ENCODE data around the gene PSMA4. TPM values are rescaled to one million over a fixed set of nuclear protein-coding genes. Genes with fewer than 3 reads are reported as not detected.
"Not testable (repeated sequence)": the region's sequence is repeated elsewhere in the genome, so short reads cannot be mapped to it uniquely, and the experiment has no call there.

The PSMA4 gene
- total RNA-seq, 1 experiment from 2014 or later, result 294 TPM

DNA sequence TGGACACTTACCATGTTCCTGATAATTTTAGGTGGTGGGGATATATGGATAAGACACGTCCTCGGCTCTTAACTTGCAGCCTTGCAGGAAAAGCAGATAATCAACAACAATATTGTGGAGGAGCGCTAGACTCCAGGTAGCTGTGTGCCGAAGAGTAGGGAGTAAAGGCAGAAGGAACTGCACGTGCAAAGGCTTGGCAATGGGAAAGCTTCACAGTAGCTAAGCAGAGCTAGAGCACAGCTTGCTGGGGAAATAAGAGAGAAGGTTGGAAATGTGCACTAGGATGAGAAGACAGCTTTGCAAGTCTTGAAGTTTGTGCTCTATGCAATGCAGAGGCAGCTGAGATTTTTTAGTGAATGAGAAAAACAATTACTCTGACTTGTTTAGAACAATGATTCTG, 12.4 kb downstream of the PSMA4 start:
- BruUV-seq (replicated peaks), result no TSS peak
- Histone ChIP-seq H3K9ac (ENCODE audit: low read length) (no peak overlapping the region), H4K20me1 (ENCODE audit: insufficient read depth) (no peaks in the 10 kb centered on the region), H3K4me3 (replicated peaks in 1 of 2; ENCODE audit: low read depth in 1 of 2, low read length in 2 of 2) (no peak overlapping the region), H3K36me3 (ENCODE audit: control insufficient read depth in 1 of 2, insufficient read depth in 2 of 2, low read length in 2 of 2) (peaks cover 22 to 32% of the 10 kb centered on the region in 2 experiments), H3K4me2 (ENCODE audit: low read length) (no peak overlapping the region), H3K9me3 (ENCODE audit: control insufficient read depth in 1 of 2, insufficient read depth in 1 of 2, low read depth in 1 of 2, low read length in 2 of 2) (no peaks in the 10 kb centered on the region), H3K9me2 (ENCODE audit: insufficient read depth) (no peaks in the 10 kb centered on the region), H3K4me1 (ENCODE audit: control insufficient read depth in 1 of 2, insufficient read depth in 2 of 2, low read length in 2 of 2) (no peaks in the 10 kb centered on the region), H2AFZ (ENCODE audit: low read depth, low read length, poor library complexity, severe bottlenecking) (no peak overlapping the region), H3K27me3 (ENCODE audit: insufficient read depth, low read length) (no peaks in the 10 kb centered on the region), H3K79me2 (ENCODE audit: insufficient read depth, low read length) (no peaks in the 10 kb centered on the region), H3K27ac (ENCODE audit: low read depth, low read length) (no peak overlapping the region)
- CTCF ChIA-PET, result no interaction called here
- POLR2A ChIA-PET, result interaction anchor here (1.4 kb wide), 1 partner anchor 13 kb away, joined by 4 read pairs; the partner anchor contains the start of gene CHRNA5
- ATAC-seq, result no peak
- TF ChIP-seq ELF1 (IDR thresholded peaks at IDR 0.05; ENCODE audit: borderline replicate concordance, low read depth) (no peak), CBX3 (IDR thresholded peaks at IDR 0.05; ENCODE audit: low read depth) (no peak), SRF (IDR thresholded peaks at IDR 0.05; ENCODE audit: low read depth) (no peak), POLR2AphosphoS5 (IDR thresholded peaks at IDR 0.05; ENCODE audit: low read depth, low read length) (no peak), EZH2 (IDR thresholded peaks at IDR 0.05) (no peak), FOSL1 (IDR thresholded peaks at IDR 0.05; ENCODE audit: low read depth) (no peak), SIN3A (IDR thresholded peaks at IDR 0.05; ENCODE audit: low read depth) (no peak), CEBPB (IDR thresholded peaks at IDR 0.05; ENCODE audit: low read depth) (no peak), ZFX (IDR thresholded peaks at IDR 0.05) (no peak), JUND (IDR thresholded peaks at IDR 0.05) (no peak), EZH2phosphoT487 (IDR thresholded peaks at IDR 0.05; ENCODE audit: borderline replicate concordance) (no peak), TCF7L2 (IDR thresholded peaks at IDR 0.05; ENCODE audit: borderline replicate concordance, extremely low read depth, insufficient read depth, insufficient read length) (no peak), SP1 (IDR thresholded peaks at IDR 0.05; ENCODE audit: low read depth) (no peak), EGR1 (IDR thresholded peaks at IDR 0.05; ENCODE audit: low read depth) (no peak), YY1 (IDR thresholded peaks at IDR 0.05; ENCODE audit: extremely low read depth, insufficient replicate concordance, low read depth, low read length) (no peak), RAD21 (IDR thresholded peaks at IDR 0.05; ENCODE audit: low read depth) (no peak)
- TF ChIP-seq, protein P1, sequence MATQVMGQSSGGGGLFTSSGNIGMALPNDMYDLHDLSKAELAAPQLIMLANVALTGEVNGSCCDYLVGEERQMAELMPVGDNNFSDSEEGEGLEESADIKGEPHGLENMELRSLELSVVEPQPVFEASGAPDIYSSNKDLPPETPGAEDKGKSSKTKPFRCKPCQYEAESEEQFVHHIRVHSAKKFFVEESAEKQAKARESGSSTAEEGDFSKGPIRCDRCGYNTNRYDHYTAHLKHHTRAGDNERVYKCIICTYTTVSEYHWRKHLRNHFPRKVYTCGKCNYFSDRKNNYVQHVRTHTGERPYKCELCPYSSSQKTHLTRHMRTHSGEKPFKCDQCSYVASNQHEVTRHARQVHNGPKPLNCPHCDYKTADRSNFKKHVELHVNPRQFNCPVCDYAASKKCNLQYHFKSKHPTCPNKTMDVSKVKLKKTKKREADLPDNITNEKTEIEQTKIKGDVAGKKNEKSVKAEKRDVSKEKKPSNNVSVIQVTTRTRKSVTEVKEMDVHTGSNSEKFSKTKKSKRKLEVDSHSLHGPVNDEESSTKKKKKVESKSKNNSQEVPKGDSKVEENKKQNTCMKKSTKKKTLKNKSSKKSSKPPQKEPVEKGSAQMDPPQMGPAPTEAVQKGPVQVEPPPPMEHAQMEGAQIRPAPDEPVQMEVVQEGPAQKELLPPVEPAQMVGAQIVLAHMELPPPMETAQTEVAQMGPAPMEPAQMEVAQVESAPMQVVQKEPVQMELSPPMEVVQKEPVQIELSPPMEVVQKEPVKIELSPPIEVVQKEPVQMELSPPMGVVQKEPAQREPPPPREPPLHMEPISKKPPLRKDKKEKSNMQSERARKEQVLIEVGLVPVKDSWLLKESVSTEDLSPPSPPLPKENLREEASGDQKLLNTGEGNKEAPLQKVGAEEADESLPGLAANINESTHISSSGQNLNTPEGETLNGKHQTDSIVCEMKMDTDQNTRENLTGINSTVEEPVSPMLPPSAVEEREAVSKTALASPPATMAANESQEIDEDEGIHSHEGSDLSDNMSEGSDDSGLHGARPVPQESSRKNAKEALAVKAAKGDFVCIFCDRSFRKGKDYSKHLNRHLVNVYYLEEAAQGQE (IDR thresholded peaks at IDR 0.05; ENCODE audit: low read depth), result no peak
- TF ChIP-seq, protein P2, sequence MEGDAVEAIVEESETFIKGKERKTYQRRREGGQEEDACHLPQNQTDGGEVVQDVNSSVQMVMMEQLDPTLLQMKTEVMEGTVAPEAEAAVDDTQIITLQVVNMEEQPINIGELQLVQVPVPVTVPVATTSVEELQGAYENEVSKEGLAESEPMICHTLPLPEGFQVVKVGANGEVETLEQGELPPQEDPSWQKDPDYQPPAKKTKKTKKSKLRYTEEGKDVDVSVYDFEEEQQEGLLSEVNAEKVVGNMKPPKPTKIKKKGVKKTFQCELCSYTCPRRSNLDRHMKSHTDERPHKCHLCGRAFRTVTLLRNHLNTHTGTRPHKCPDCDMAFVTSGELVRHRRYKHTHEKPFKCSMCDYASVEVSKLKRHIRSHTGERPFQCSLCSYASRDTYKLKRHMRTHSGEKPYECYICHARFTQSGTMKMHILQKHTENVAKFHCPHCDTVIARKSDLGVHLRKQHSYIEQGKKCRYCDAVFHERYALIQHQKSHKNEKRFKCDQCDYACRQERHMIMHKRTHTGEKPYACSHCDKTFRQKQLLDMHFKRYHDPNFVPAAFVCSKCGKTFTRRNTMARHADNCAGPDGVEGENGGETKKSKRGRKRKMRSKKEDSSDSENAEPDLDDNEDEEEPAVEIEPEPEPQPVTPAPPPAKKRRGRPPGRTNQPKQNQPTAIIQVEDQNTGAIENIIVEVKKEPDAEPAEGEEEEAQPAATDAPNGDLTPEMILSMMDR (IDR thresholded peaks at IDR 0.05 in 2 of 3, conservative IDR thresholded peaks at IDR 0.05 in 1 of 3; ENCODE audit: borderline replicate concordance in 1 of 3, insufficient read depth in 1 of 3, low read depth in 2 of 3, low read length in 2 of 3), result no peak
- RAD21 ChIA-PET (ENCODE audit: low non-redundant PET in 1 of 2, low total read pairs in 2 of 2, uncharacterized antibody in 2 of 2, unreplicated experiment in 2 of 2), result interaction anchor here in 1 of 2 experiments (0.6 kb wide), 1 partner anchor 10 kb away, joined by 3 read pairs; no protein-coding TSS in a partner anchor
- intact Hi-C loops (cut with micrococcal nuclease), result no loop called here
- DNase-seq (ENCODE audit: low read depth, low spot score), result no peak

DNA sequence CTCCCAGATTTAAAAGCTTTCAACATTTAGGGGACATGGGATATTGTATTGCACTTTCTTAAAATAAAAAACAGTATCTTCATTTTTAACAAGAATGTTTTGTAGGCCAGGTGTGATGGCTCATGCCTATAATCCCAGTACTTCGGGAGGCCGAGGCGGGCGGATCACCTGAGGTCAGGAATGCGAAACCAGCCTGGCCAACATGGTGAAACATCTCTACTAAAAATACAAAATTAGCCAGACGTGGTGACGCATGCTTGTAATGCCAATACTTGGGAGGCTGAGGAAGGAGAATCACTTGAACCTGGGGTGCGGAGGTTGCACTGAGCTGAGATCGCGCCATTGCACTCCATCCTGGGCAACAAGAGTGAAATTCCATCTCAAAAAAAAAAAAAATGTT, 20.0 kb downstream of the PSMA4 start:
- H3K9me3 ChIP-seq (ENCODE audit: control insufficient read depth in 1 of 2, insufficient read depth in 1 of 2, low read depth in 1 of 2, low read length in 2 of 2); H3K4me1 ChIP-seq (ENCODE audit: control insufficient read depth in 1 of 2, insufficient read depth in 2 of 2, low read length in 2 of 2); H2AFZ ChIP-seq (ENCODE audit: low read depth, low read length, poor library complexity, severe bottlenecking); ATAC-seq; RAD21 ChIA-PET (ENCODE audit: low non-redundant PET in 1 of 2, low total read pairs in 2 of 2, uncharacterized antibody in 2 of 2, unreplicated experiment in 2 of 2); CTCF ChIA-PET; intact Hi-C loops (cut with micrococcal nuclease); H3K4me2 ChIP-seq (ENCODE audit: low read length); H3K27ac ChIP-seq (ENCODE audit: low read depth, low read length); H3K27me3 ChIP-seq (ENCODE audit: insufficient read depth, low read length); BruUV-seq (replicated peaks); POLR2A ChIA-PET; DNase-seq (ENCODE audit: low read depth, low spot score); H4K20me1 ChIP-seq (ENCODE audit: insufficient read depth); H3K9me2 ChIP-seq (ENCODE audit: insufficient read depth); H3K79me2 ChIP-seq (ENCODE audit: insufficient read depth, low read length); H3K9ac ChIP-seq (ENCODE audit: low read length); H3K36me3 ChIP-seq (ENCODE audit: control insufficient read depth in 1 of 2, insufficient read depth in 2 of 2, low read length in 2 of 2); H3K4me3 ChIP-seq (replicated peaks in 1 of 2; ENCODE audit: low read depth in 1 of 2, low read length in 2 of 2): not testable (repeated sequence)
